HG02884 (cell line): ENCODE measurements around the gene PARD3B.
"Not testable (repeated sequence)": the region's sequence is repeated elsewhere in the genome, so short reads cannot be mapped to it uniquely, and the experiment has no call there.

Experiments
- ATAC-seq: cut with Tn5 transposase; IDR thresholded peaks from one replicate; pipeline ENCODE4 v1.9.1; 2021; ENCODE audit warnings: mild to moderate bottlenecking, moderate library complexity; ENCODE audit not compliant: unreplicated experiment

The PARD3B gene

DNA sequence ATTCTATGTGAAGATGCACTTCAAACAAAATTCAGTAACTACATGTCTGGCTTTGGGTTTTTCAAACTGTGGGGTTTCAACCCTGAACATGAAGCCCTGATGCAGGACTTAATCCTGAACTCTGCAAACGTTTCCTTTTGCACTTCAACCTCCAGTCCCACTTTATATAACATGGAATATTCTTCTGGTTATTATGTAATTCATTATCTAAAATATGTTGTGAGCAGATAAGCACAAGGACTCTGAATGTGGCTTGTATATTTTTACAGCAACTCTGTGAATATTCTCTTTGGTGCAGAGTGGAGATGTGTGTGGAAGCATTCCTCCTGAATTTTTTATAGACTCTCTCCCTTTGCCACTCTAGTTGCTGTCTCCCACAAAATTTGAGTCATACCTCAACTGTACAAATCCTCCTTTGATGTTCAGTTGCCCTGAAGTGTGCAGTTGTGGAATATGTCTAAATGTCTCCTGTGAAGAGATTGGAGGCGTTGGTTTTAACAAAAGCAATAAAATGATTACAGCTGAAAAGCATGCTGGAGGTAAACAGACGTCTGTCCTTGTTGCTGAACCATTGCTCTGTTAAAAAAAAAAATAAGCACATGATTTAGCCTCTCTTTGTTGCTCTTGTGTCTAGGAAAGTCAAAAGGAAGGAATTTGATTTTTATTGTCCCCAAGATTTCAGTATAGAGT is 931.9 kb downstream of the PARD3B start:
- no peak for ATAC-seq

- no peak for ATAC-seq
Measured at GRCh38 chr2:205481861-205482260, 936.6 kb downstream of the PARD3B start.

GRCh38 chr2:205482399-205483081 is 937.3 kb downstream of the PARD3B start:
- ATAC-seq = no peak

DNA sequence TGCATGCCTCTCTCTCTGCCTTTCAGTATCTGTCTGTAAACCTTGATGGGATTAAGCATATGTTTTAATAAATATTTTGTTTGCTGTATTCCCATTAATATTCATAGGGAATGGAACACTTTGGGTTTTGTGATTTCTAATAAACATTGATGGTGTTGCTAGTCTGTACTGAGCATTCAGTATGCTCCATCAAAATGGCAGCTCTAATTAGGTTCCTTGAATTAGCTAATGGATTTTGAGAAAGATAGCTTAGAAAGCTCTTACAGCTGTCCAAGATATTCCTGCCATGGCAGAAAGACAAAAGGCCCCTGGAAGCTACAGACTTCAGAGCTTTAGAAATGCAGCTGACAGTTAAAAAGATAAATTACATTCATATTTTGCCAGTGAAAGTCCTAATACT is 937.8 kb downstream of the PARD3B start:
- no peak for ATAC-seq

GRCh38 chr2:205484215-205484614 is 938.9 kb downstream of the PARD3B start:
- no peak for ATAC-seq

- ATAC-seq = no peak
Measured at GRCh38 chr2:205484764-205485163, 939.5 kb downstream of the PARD3B start.

GRCh38 chr2:205493528-205493927 is 948.3 kb downstream of the PARD3B start:
- ATAC-seq = not testable (repeated sequence)

GRCh38 chr2:205494537-205495235 is 949.4 kb downstream of the PARD3B start:
- no peak for ATAC-seq

GRCh38 chr2:205495819-205496218 is 950.5 kb downstream of the PARD3B start:
- no peak for ATAC-seq

- ATAC-seq = no peak
Measured at GRCh38 chr2:205496370-205496769, 951.1 kb downstream of the PARD3B start.

DNA sequence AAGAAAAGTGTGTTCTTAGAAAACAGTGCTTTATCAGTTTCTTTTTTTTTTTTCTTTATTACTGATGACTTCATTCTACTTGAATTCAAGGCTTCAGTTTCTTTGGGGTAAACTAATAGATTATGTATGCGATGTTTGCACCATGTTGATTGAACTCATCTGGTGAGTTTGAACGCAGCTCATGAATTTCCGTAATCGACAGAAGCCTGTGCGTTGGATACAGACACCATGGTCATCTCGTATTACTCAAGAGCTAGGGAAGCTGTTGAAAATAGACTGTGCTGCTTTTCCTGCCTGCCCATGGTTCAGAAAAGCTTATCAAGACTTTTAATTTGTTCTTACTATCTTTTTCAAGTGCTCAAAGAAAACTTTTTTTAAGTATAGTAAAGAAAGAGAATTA is 951.5 kb downstream of the PARD3B start:
- no peak for ATAC-seq

DNA sequence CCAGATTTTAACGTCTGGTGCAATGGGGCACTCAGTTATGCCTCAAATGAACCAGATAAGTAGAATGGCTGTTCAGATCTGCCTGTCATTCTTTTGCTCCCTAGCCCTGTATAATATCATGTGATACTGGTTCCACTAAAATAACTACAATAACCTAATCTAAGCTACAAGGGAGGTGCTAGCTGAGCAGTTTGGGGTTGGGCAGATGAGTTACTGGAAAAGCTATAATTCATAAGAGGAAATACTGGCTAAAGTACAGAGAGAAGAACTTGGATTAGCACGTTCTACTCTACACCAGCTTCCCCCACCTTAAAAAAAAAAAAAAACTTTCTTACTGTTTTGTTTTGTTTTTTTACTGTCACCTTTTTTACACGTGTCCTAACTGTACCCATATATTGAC is 953.7 kb downstream of the PARD3B start:
- ATAC-seq = no peak

DNA sequence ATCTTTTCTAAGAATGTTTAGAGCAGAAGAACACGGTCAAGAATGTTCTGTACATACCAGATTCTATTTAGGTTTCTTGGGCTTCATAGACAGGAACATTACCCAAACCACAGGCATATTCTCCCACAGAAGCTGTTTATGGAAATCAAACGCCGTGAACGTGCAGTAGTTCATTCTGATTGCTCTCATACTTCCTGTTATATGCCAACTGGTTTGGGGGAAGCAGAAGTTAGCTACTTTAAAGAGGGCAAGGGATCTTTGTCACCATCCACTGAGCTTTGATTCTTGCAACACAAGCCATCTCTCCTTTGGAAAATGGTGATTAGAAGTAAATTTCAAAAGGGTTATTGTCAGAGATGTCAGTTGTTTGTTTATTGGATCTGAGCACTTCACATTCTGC is 954.8 kb downstream of the PARD3B start:
- no peak for ATAC-seq

- no peak for ATAC-seq
Measured at GRCh38 chr2:205500951-205501350, 955.7 kb downstream of the PARD3B start.

GRCh38 chr2:205501826-205502225 is 956.6 kb downstream of the PARD3B start:
- ATAC-seq = no peak

DNA sequence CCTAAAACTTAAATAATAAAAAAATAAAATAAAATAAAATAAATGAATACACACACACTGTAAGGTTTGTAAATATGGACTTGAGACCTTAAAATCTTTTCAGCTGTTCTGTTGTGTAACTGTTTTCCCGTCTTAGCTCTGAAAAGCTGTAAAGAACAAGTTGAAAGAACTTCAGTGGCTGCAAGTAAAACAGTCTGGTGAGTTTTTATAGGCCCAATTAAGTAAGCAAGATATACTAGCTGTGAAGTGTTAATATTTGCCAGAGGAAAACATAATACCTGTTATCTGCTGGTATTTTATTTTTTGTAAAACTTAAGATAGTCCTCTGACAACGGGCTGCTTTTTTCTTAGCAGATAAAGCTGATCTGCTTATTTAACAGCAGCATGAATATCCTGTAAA is 960.1 kb downstream of the PARD3B start:
- ATAC-seq = no peak

DNA sequence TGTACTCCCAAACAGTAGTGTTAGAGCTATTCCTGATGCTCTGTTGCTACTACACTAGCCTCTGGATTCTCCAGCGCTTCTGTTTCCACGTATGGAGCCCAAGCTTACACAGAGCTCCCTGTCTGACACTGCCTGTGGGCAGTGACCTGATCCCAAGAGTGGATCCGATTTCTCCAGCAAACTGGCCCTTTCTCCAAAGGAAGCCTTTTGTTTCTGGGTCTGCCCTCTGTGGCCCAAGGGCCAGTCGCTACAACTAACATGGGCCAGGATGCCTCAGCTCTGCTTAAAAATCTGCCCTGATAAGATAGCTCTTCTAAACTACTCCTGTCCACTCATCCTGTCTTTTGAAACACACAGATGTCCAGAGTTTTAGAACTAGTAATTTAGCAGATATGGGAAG is 964.4 kb downstream of the PARD3B start:
- ATAC-seq = no peak

DNA sequence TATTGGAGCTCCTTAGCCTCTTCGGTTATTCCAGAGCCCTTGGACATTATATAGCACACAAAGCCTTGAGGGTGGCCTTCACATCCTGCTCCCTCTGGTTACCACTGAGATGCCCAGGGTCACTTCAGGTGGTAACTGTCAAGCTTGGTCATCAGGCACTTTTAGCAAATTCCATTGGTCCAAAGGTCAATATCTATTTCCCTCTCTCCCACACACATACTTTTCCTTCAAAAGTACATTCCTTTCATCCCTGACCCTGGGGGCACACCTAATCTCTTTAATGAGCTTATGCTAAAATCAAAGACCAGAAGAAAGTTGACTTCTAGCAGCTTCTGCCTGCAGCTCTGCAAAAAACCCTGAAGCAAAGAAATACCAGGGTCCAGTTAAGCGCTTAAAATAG is 965.1 kb downstream of the PARD3B start:
- ATAC-seq = no peak

- ATAC-seq = no peak
Measured at GRCh38 chr2:205511221-205511620, 965.9 kb downstream of the PARD3B start.

DNA sequence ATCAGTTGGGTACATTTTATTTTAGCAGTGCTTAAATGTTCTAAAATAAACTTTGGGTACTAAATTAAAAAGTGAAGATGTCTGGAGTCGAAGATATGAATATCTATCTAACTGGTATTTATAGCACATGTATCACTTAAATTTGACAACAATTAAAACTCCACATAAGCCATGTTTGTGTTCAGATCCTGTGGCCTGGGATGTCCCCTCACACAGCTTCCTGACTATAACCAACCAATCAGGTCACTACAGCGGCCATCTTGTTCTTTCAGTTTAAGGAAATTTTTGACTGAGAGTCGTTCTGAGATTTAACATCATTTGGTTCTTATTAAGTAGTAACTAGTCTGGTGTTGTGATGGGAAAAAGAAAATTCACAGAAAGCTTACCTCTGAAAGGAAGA is 966.4 kb downstream of the PARD3B start:
- ATAC-seq = no peak

- ATAC-seq = no peak
Measured at GRCh38 chr2:205520311-205520710, 975.0 kb downstream of the PARD3B start.

- ATAC-seq = no peak
Measured at GRCh38 chr2:205524656-205525055, 979.4 kb downstream of the PARD3B start.
